SU-DHL-6 (cell line): Measurements from ENCODE around the gene BNC1.

ENCODE experiments used
- EZH2phosphoT487 ChIP-seq: fragments of 200-600 bp; sonication (generic), shearing (Covaris generic); conservative IDR thresholded peaks from 2 replicates; pipeline ENCODE4 v1.6.1; 2018; ENCODE audit warnings: mild to moderate bottlenecking, antibody characterized with exemption, low read length, moderate library complexity, mixed read lengths
- TF ChIP-seq, protein P1 (sequence below): fragments of 200-600 bp; sonication (generic); IDR thresholded peaks from one replicate; pipeline ENCODE4 v1.5.1; 2017; ENCODE audit warnings: antibody characterized with exemption, mild to moderate bottlenecking, low read length, moderate library complexity; ENCODE audit not compliant: insufficient read depth, poor library complexity, severe bottlenecking

DNA sequence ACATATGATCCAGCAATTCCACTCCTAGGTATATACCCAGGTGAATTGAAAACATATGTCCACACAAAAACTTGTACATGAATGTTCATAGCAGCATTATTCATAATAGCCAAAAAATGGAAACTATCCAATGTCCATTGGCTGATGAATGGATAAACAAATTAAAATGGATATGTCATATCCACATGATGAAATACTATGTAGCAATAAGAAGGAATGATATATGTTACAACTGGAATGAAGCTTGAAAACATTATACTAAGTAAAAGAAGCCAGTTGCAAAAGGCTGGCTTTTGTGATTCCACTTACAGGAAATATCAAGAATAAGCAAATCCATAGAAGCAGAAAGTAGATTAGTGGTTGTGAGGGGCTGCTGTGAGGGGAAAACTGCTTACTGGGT lies 33.7 kb downstream of the BNC1 start:
- TF ChIP-seq EZH2phosphoT487: no peak
- TF ChIP-seq, protein P1, sequence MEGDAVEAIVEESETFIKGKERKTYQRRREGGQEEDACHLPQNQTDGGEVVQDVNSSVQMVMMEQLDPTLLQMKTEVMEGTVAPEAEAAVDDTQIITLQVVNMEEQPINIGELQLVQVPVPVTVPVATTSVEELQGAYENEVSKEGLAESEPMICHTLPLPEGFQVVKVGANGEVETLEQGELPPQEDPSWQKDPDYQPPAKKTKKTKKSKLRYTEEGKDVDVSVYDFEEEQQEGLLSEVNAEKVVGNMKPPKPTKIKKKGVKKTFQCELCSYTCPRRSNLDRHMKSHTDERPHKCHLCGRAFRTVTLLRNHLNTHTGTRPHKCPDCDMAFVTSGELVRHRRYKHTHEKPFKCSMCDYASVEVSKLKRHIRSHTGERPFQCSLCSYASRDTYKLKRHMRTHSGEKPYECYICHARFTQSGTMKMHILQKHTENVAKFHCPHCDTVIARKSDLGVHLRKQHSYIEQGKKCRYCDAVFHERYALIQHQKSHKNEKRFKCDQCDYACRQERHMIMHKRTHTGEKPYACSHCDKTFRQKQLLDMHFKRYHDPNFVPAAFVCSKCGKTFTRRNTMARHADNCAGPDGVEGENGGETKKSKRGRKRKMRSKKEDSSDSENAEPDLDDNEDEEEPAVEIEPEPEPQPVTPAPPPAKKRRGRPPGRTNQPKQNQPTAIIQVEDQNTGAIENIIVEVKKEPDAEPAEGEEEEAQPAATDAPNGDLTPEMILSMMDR: no peak
